Ovary (tissue), 3 donors: Measurements from ENCODE around the gene BRD7.

Experiments
- CTCF ChIP-seq, 3 donors: fragments of 450-650 bp in 2 of 3; fragments of 200-600 bp in 1 of 3; IDR thresholded peaks; one replicate each; pipeline versions ENCODE4 v1.5.1 to v1.8.0; 2016 to 2022; ENCODE audit warnings: antibody characterized with exemption in 3 of 3, mild to moderate bottlenecking in 1 of 3
- EP300 ChIP-seq: sonication (generic); formaldehyde crosslinking; IDR thresholded peaks from one replicate; pipeline ENCODE4 v1.6.1; 2017; ENCODE audit warnings: antibody characterized with exemption
- POLR2A ChIP-seq: fragments of 450-650 bp; IDR thresholded peaks from one replicate; pipeline ENCODE4 v1.6.1; 2017; ENCODE audit warnings: antibody characterized with exemption, mild to moderate bottlenecking, moderate library complexity
- donor health status: DM: no; HTN: no; CAD: no.

DNA sequence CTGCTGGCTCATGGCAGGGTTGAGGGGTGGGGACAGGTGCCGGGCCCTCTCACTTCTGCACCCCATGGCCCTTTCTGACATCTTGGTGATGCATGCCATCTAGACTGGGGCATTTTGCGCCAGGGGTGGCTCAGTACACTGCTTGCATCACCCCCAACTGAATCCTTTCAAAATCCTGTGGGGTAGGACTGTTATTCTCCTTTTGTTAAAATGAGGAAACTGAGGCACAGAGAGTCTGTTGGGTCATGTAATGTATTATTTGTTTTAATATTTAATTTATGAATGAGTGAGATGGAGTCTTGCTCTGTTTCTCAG lies 92.5 kb downstream of the BRD7 start:
- TF ChIP-seq CTCF (IDR thresholded peaks at IDR 0.05) (no peak), POLR2A (no peak), EP300 (no peak)
